Measurements from ENCODE around the gene TBC1D22A. TPM values are rescaled to one million over a fixed set of nuclear protein-coding genes. Genes with fewer than 3 reads are reported as not detected.

Gene TBC1D22A
- total and polyA plus RNA-seq, 2 experiments from 2014 or later = 9.6 to 13.3 TPM

DNA sequence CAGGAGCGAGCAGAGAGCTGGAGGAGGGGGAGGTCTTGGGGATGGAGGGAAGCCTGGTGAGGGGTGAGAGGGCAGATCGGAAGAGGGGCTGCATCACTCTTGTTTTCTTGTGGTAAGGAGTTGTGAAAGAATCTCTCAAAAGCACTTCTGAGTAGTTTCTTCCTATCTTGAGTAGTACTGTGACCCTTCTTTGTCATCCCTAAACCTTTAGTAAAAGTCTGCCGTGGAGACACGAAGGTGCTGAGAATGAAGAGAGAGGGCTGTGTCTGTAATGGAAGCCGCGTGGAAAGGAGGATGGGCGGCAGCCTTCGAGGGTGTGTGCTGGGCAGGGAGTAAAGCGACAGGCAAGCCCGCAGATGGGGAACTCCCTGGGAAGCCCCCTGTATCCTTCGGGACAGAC is 237.8 kb downstream of the TBC1D22A start:
- H3K4me2 ChIP-seq = no peak overlapping the region
- H3K79me2 ChIP-seq (replicated peaks; ENCODE audit: insufficient read depth) = no peaks in the 10 kb centered on the region
- Mint-ChIP-seq H3K36me3 (ENCODE audit: low read depth) (peaks cover 2% of the 10 kb centered on the region; the same call in 1 of the 3 replicates), H3K27ac (peak overlapping the region; percentile 13; the same call in 1 of the 2 replicates), H3K4me1 (peaks cover 5% of the 10 kb centered on the region; the same call in 2 of the 3 replicates), H3K4me3 (no peak overlapping the region), H3K27me3 (ENCODE audit: insufficient read depth, low read depth, poor library complexity) (no peaks in the 10 kb centered on the region), H3K9me3 (no peaks in the 10 kb centered on the region)
- no peak overlapping the region for H3K27ac ChIP-seq (ENCODE audit: low read depth)
- H3F3A ChIP-seq (replicated peaks; ENCODE audit: low read depth) = no peaks in the 10 kb centered on the region
- no peak overlapping the region for H3K4me3 ChIP-seq
- no peak overlapping the region for H2AFZ ChIP-seq
- DNase-seq (ENCODE audit: low spot score) (no peak), ATAC-seq (no peak)
- no peaks in the 10 kb centered on the region for H4K20me1 ChIP-seq (replicated peaks; ENCODE audit: insufficient read depth)
- no peaks in the 10 kb centered on the region for H3K27me3 ChIP-seq (ENCODE audit: insufficient read depth)
- H3K4me1 ChIP-seq (ENCODE audit: insufficient read depth) = no peaks in the 10 kb centered on the region
- no peak for TF ChIP-seq ZNF114 (CRISPR knock-in tag; IDR thresholded peaks at IDR 0.05)
- no peak for TF ChIP-seq CREB1 (CRISPR knock-in tag; IDR thresholded peaks at IDR 0.05; ENCODE audit: low read depth)
- TF ChIP-seq, protein P1, sequence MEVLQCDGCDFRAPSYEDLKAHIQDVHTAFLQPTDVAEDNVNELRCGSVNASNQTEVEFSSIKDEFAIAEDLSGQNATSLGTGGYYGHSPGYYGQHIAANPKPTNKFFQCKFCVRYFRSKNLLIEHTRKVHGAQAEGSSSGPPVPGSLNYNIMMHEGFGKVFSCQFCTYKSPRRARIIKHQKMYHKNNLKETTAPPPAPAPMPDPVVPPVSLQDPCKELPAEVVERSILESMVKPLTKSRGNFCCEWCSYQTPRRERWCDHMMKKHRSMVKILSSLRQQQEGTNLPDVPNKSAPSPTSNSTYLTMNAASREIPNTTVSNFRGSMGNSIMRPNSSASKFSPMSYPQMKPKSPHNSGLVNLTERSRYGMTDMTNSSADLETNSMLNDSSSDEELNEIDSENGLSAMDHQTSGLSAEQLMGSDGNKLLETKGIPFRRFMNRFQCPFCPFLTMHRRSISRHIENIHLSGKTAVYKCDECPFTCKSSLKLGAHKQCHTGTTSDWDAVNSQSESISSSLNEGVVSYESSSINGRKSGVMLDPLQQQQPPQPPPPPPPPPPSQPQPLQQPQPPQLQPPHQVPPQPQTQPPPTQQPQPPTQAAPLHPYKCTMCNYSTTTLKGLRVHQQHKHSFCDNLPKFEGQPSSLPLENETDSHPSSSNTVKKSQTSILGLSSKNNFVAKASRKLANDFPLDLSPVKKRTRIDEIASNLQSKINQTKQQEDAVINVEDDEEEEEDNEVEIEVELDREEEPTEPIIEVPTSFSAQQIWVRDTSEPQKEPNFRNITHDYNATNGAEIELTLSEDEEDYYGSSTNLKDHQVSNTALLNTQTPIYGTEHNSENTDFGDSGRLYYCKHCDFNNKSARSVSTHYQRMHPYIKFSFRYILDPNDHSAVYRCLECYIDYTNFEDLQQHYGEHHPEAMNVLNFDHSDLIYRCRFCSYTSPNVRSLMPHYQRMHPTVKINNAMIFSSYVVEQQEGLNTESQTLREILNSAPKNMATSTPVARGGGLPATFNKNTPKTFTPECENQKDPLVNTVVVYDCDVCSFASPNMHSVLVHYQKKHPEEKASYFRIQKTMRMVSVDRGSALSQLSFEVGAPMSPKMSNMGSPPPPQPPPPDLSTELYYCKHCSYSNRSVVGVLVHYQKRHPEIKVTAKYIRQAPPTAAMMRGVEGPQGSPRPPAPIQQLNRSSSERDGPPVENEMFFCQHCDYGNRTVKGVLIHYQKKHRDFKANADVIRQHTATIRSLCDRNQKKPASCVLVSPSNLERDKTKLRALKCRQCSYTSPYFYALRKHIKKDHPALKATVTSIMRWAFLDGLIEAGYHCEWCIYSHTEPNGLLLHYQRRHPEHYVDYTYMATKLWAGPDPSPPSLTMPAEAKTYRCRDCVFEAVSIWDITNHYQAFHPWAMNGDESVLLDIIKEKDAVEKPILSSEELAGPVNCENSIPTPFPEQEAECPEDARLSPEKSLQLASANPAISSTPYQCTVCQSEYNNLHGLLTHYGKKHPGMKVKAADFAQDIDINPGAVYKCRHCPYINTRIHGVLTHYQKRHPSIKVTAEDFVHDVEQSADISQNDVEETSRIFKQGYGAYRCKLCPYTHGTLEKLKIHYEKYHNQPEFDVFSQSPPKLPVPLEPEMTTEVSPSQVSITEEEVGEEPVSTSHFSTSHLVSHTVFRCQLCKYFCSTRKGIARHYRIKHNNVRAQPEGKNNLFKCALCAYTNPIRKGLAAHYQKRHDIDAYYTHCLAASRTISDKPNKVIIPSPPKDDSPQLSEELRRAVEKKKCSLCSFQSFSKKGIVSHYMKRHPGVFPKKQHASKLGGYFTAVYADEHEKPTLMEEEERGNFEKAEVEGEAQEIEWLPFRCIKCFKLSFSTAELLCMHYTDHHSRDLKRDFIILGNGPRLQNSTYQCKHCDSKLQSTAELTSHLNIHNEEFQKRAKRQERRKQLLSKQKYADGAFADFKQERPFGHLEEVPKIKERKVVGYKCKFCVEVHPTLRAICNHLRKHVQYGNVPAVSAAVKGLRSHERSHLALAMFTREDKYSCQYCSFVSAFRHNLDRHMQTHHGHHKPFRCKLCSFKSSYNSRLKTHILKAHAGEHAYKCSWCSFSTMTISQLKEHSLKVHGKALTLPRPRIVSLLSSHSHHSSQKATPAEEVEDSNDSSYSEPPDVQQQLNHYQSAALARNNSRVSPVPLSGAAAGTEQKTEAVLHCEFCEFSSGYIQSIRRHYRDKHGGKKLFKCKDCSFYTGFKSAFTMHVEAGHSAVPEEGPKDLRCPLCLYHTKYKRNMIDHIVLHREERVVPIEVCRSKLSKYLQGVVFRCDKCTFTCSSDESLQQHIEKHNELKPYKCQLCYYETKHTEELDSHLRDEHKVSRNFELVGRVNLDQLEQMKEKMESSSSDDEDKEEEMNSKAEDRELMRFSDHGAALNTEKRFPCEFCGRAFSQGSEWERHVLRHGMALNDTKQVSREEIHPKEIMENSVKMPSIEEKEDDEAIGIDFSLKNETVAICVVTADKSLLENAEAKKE (CRISPR knock-in tag; IDR thresholded peaks at IDR 0.05) = no peak
- no peak for TF ChIP-seq JUNB (IDR thresholded peaks at IDR 0.05; ENCODE audit: unreplicated experiment)
- no peak for TF ChIP-seq EZH2 (IDR thresholded peaks at IDR 0.05; ENCODE audit: low read depth, unreplicated experiment)
- TF ChIP-seq, protein P2, sequence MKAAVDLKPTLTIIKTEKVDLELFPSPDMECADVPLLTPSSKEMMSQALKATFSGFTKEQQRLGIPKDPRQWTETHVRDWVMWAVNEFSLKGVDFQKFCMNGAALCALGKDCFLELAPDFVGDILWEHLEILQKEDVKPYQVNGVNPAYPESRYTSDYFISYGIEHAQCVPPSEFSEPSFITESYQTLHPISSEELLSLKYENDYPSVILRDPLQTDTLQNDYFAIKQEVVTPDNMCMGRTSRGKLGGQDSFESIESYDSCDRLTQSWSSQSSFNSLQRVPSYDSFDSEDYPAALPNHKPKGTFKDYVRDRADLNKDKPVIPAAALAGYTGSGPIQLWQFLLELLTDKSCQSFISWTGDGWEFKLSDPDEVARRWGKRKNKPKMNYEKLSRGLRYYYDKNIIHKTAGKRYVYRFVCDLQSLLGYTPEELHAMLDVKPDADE (IDR thresholded peaks at IDR 0.05) = no peak
- H3K9me2 ChIP-seq (ENCODE audit: insufficient read depth) = 0 out of 2 replicates have a peak, but pooled peaks cover 3% of the 10 kb centered on the region
- no peaks in the 10 kb centered on the region for H3K36me3 ChIP-seq (ENCODE audit: insufficient read depth)
